Panc1 (cell line): ENCODE results near the gene PARVB. TPM values are rescaled to one million over a fixed set of nuclear protein-coding genes. Genes with fewer than 3 reads are reported as not detected.

Source experiments
- ATAC-seq: fragments of 200-7000 bp; cut with Tn5 transposase; 2 replicates; pipeline ENCODE4 v1.9.1; 2020; ENCODE audit warnings: mild to moderate bottlenecking, moderate library complexity
- BruUV-seq: library from RNA; stranded (reverse); fragments of 400-500 nt; replicated peaks from 2 replicates; lab custom pipeline; 2021; lab: Mats Ljungman, UMichigan
- CTCF ChIA-PET: fragments of 300-600 bp; sonication (Branson Sonifier 250); formaldehyde crosslinking; loops from one replicate; lab custom pipeline; 2022; ENCODE audit warnings: antibody characterized with exemption; lab: Charles Lee
- POLR2A ChIA-PET: fragments of 300-600 bp; sonication (Branson Sonifier 250); formaldehyde crosslinking; loops from one replicate; lab custom pipeline; 2022; ENCODE audit warnings: antibody characterized with exemption; lab: Charles Lee
- DNase-seq: peaks from one replicate; pipeline ENCODE4 v3.0.0-alpha.2; 2010; ENCODE audit warnings: low read depth, low spot score
- H3K27ac ChIP-seq: 2 replicates; pipeline ENCODE4 v1.5.1; 2011; ENCODE audit warnings: mild to moderate bottlenecking, low read length, inconsistent platforms
- H3K27me3 ChIP-seq: fragments of 200-500 bp; sonication (Bioruptor generic); 2 replicates; pipeline ENCODE4 v1.6.0; 2014; ENCODE audit warnings: low read length, inconsistent platforms; ENCODE audit not compliant: control insufficient read depth, insufficient read depth
- H3K36me3 ChIP-seq: fragments of 200-500 bp; sonication (Bioruptor generic); 2 replicates; pipeline ENCODE4 v1.5.1; 2014; ENCODE audit warnings: inconsistent platforms, mild to moderate bottlenecking, low read length, moderate library complexity; ENCODE audit not compliant: control insufficient read depth, insufficient read depth
- H3K4me1 ChIP-seq: 2 replicates; pipeline ENCODE4 v1.5.1; 2011; ENCODE audit warnings: inconsistent platforms, mild to moderate bottlenecking, low read length, moderate library complexity; ENCODE audit not compliant: control insufficient read depth, insufficient read depth
- H3K4me3 ChIP-seq, 2 experiments: 2 replicates each; pipeline ENCODE4 v1.5.1; 2011 to 2012; ENCODE audit warnings: low read depth in 2 of 2, low read length in 2 of 2, mild to moderate bottlenecking in 2 of 2, inconsistent platforms in 1 of 2, moderate library complexity in 1 of 2
- H3K9me3 ChIP-seq: fragments of 200-500 bp; sonication (Bioruptor generic); 2 replicates; pipeline ENCODE4 v1.5.1; 2014; ENCODE audit warnings: low read depth, mild to moderate bottlenecking, inconsistent platforms, low read length, moderate library complexity; ENCODE audit not compliant: control insufficient read depth, insufficient read depth
- CTCF ChIP-seq: fragments of 450-650 bp; IDR thresholded peaks from 2 replicates; pipeline ENCODE4 v1.5.1; 2017; ENCODE audit warnings: mild to moderate bottlenecking
- POLR2AphosphoS5 ChIP-seq: IDR thresholded peaks from 2 replicates; pipeline ENCODE4 v1.6.1; 2012; ENCODE audit warnings: mild to moderate bottlenecking, low read depth, low read length, moderate library complexity
- REST ChIP-seq, 2 experiments: IDR thresholded peaks; 2 replicates each; pipeline ENCODE4 v1.6.1; 2011 to 2012; ENCODE audit warnings: low read depth in 2 of 2, control low read depth in 1 of 2, low read length in 1 of 2, mild to moderate bottlenecking in 1 of 2, moderate library complexity in 1 of 2; ENCODE audit not compliant: insufficient read depth in 1 of 2
- SIN3A ChIP-seq: IDR thresholded peaks from 2 replicates; pipeline ENCODE4 v1.6.1; 2012; ENCODE audit warnings: low read depth, mild to moderate bottlenecking, low read length, moderate library complexity, borderline replicate concordance; ENCODE audit not compliant: insufficient read depth
- TCF7L2 ChIP-seq: IDR thresholded peaks from 2 replicates; pipeline ENCODE4 v1.6.1; 2011; ENCODE audit warnings: mild to moderate bottlenecking, low read depth, low read length, inconsistent platforms
- in situ Hi-C: cut with HindIII; loops from 2 replicates; pipeline ENCODE4 v1.10.0; 2016; ENCODE audit warnings: low sequenced_read_pairs, low pct_unique_long_range_greater_than_20kb
- intact Hi-C: fragments of 100-400 bp; cut with micrococcal nuclease; formaldehyde crosslinking; loops from one replicate; pipeline ENCODE4 v1.10.0; 2022; ENCODE audit not compliant: unreplicated experiment
- total RNA-seq: library from RNA; stranded (reverse); gene quantifications from one replicate; pipeline ENCODE4 v1.2.1, GENCODE V29; 2021; ENCODE audit not compliant: unreplicated experiment

The PARVB gene
- total RNA-seq, 1 experiment from 2014 or later = 28.1 TPM

- peaks cover 4% of the 10 kb centered on the region; the same call in 1 of the 2 replicates for H3K9me3 ChIP-seq
- ATAC-seq (no peak), DNase-seq (no peak)
- H3K27me3 ChIP-seq = no peaks in the 10 kb centered on the region
- ChIA-PET CTCF (no interaction called here), POLR2A (no interaction called here)
- H3K36me3 ChIP-seq = no peaks in the 10 kb centered on the region
- in situ Hi-C loops (no loop called here), intact Hi-C loops (no loop called here)
- H3K4me3 ChIP-seq = no peak overlapping the region
- no peaks in the 10 kb centered on the region for H3K4me1 ChIP-seq
- H3K27ac ChIP-seq = no peak overlapping the region
- TF ChIP-seq CTCF (no peak), REST (IDR thresholded peaks at IDR 0.05; ENCODE audit: insufficient read depth in 1 of 2, low read depth in 2 of 2, low read length in 1 of 2) (no peak), POLR2AphosphoS5 (no peak), TCF7L2 (no peak), SIN3A (no peak)
- BruUV-seq = no TSS peak
Measured at GRCh38 chr22:44002997-44003396, 21.1 kb upstream of the PARVB start.

GRCh38 chr22:44003405-44004103 lies 20.5 kb upstream of the PARVB start:
- BruUV-seq = no TSS peak
- Histone ChIP-seq H3K9me3 (peaks cover 4% of the 10 kb centered on the region; the same call in 1 of the 2 replicates), H3K4me3 (no peak overlapping the region), H3K27me3 (no peaks in the 10 kb centered on the region), H3K36me3 (no peaks in the 10 kb centered on the region), H3K4me1 (no peaks in the 10 kb centered on the region), H3K27ac (no peak overlapping the region)
- DNase-seq = no peak
- POLR2A ChIA-PET = no interaction called here
- CTCF ChIA-PET = no interaction called here
- no peak for ATAC-seq
- in situ Hi-C loops = no loop called here
- intact Hi-C loops = no loop called here
- TF ChIP-seq REST (IDR thresholded peaks at IDR 0.05; ENCODE audit: insufficient read depth in 1 of 2, low read depth in 2 of 2, low read length in 1 of 2) (no peak), POLR2AphosphoS5 (no peak), TCF7L2 (no peak), SIN3A (no peak), CTCF (no peak)
